HG02943 (cell line): ENCODE data around the gene BCAS3.

Experiments used
- ATAC-seq: cut with Tn5 transposase; IDR thresholded peaks from one replicate; pipeline ENCODE4 v1.9.1; 2021; ENCODE audit warnings: mild to moderate bottlenecking, low read depth, moderate library complexity; ENCODE audit not compliant: unreplicated experiment

Gene BCAS3

GRCh38 chr17:61322325-61323002 is 644.8 kb downstream of the BCAS3 start:
- no peak for ATAC-seq

DNA sequence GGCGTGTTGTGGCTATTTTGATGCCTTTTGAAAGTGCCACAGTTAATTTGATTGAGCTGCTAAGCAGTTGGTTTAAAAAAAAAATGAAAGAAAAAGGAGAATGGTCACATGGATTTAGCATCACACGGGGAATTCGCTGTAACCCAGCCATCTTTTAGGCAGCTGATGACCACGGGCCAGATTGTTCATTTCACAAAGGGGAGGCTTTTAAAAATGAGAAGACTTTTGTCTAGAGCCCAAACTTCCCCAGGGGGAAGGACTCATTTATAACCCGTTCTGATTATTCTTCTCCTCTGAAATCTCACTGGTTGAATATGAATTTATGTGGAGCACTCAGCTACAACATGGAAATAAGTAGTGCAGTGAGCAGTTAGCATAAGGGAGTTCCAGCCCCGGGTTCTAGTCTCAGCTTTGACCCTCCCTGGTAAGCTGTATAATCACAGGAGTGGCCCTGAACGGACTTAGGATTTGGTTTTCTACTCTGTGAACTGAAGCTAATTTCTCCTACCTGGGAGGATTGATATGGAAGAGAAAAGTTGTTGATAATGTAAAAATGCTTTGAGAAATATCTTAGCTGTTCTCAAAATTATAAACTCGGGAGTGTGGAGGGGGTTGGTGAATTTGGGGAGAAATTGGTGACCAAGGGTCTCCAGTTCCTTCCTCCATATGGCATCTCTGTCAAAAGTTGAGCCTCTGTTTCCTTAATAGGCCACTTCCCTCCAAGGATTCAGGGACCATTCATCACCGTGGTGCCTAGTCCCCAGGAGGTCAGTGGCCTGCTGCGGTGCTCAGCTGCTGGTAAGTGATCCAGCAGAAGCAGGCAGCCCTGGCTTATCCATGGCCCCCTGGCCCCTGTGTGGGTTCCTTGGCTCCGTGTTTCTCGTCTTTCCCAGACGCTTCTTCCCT is 645.6 kb downstream of the BCAS3 start:
- ATAC-seq: no peak

GRCh38 chr17:61323909-61324868 is 646.5 kb downstream of the BCAS3 start:
- ATAC-seq: no peak

- no peak for ATAC-seq
These were observed 647.3 kb downstream of the BCAS3 start for GRCh38 chr17:61324950-61325349.

DNA sequence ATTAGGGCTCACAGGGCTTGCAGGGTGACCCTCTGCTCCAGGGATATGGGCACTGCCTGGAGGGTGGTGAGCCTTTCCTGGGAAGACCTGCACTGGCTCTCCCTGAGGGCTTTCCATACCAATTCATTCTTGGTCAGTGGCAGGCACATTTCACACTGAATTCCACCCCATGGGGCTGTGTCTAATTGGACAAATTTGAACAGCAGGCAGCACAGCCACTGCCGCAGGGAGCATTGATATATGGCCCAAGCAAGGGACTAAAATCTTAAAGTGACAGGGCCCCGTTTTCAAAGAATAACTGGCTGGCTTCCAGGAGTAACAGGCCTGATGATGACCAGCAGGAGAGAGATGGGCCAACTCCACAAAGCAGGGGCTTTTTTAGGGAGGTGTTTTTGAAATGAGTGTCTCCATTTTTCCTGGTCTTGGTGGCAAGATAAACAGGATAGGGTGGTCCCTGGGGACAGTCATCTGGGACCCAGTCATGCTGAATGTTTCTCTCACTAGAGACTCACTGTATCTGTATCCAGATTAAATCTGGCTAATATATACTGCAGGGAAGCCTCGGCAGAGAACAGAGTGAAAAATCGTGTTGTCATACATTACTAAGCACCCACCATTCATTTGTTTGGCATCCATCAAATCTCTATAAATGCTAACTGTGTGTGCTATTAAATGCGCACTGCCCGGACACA is 647.9 kb downstream of the BCAS3 start:
- ATAC-seq: no peak

GRCh38 chr17:61326330-61326729 is 648.7 kb downstream of the BCAS3 start:
- no peak for ATAC-seq

GRCh38 chr17:61328351-61328750 is 650.7 kb downstream of the BCAS3 start:
- ATAC-seq: no peak

DNA sequence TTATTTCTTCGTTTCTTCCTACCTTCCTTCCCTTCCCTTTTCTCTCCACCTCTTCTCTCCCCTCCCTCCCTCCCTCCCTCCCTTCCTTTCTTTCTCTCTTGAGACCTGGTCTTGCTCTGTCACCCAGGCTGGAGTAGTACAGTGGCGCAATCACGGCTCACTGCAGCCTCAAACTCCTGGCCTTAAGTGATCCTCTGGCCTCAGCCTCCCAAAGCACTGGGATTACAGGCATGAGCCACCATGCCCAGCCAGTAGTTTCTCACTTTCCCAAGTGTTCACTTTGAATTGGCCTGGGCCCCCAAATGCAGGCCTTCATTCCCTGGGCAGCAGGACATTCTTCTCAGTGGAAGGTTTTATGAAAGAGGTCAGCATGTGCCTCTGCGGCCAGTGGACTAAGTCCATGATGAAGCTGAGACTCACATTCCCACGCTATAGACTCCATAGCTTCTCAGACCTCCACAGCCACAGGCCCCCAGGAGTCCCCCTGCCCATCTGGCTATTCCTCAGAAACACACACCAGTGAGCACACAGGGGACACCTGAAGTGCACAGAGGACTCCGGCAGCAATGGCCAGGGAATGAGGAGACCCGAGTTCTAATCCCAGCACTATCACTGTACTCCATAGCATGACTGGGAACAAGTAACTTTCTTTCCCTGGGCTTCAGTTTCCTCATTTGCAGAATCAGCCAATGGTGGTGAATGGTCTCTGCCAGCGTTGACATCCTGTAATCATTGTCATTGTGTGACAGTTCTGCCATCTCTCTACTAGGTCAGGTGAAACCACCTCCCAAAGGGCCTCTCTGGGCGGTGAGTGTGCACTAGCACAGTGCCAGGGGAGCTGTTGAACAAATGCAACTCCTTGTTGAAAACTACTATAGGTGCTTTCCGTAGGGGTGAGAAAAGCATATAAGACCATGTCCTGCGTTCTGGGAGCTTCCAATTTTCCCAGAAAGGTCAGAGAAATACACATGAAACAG is 652.8 kb downstream of the BCAS3 start:
- ATAC-seq: no peak

DNA sequence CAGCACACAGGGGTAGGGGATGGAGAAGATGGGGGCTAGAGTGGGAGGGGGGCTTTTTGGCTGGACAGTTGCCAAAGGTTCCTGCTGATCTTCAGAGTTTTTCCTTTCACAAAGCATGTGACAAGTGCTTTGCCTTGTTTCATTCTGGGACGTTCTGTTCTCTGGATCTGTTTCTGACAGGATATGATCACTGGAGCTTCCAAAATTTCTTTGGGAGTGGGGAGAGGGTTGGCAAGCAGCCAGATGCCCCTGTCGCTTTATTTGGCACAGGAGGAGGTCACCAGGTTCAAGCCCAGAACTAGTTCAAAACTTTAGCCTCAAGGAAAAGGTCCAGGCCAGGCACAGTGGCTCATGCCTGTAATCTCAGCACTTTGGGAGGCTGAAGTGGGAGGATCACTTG is 653.5 kb downstream of the BCAS3 start:
- no peak for ATAC-seq

DNA sequence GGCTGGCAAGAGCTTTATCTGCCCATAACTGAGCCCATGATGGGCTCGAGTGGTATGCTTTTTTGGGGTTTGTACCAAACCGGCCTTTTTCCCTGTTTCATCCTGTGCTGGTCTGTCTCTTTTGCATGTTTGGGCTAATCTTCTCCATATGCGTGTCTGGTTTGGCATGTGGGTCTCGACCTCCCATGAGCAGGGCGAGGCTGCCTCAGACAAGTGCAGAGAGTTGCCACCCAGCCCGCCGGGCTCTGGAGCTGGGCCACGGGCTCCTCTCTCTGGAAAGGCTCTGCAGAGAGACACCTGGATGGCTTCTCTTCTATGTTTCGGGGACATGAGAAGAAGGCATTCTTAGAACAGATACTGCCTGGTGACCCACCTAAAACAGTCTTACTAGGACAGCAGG is 654.2 kb downstream of the BCAS3 start:
- ATAC-seq: no peak

GRCh38 chr17:61333136-61333535 is 655.5 kb downstream of the BCAS3 start:
- no peak for ATAC-seq

DNA sequence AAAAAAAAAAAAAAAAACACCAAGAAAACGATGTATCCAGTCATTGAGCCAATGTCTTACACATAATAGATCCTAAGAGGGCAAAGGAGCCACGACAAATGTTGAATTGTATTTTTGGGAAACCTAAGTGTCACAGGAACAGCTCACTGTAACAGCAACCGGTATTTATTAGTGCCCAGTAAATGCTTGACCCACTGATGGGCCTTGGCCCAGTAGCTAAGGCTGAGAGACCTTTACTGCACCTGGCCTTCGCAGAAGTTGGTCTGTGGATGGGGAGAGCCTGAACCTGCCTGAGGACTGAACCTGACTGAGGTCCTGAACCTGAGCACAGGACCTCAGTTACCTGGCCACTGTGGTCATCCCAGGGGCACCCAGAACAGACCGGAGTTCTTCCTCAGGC is 657.0 kb downstream of the BCAS3 start:
- no peak for ATAC-seq

DNA sequence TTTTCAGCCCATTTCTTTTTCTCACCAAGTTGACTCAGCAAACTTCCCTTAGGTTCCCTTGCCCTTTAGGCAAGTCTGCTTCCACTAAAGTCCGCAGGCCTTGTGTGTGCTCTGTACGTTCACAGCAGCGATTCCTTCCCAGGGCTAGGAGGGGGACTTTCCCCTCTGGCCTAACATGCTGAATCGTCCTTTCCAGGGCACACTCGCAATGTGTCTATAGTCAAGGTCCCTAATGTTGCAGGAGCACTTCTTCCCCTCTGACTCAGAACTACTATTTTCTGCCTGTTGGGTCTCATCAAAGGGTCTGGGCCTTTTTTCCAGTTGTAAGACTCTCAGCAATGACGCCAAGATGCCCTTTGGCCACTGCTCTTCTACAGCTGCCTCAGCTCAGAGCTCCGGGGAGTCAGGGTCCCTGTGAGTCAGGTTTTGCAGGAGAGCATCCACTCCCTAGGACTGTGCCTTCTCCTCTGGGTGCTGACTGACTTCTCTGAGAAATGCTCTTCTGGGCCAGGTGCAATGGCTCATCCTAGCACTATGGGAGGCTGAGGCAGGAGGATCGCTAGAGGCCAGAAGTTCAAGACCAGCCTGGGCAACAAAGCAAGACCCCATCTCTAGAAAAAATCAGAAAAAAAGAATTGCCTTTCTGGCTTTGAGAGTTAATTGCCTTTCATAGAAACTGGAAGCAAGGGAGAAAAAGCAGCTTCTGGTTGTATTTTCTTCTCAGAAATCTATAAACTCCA is 657.6 kb downstream of the BCAS3 start:
- no peak for ATAC-seq

DNA sequence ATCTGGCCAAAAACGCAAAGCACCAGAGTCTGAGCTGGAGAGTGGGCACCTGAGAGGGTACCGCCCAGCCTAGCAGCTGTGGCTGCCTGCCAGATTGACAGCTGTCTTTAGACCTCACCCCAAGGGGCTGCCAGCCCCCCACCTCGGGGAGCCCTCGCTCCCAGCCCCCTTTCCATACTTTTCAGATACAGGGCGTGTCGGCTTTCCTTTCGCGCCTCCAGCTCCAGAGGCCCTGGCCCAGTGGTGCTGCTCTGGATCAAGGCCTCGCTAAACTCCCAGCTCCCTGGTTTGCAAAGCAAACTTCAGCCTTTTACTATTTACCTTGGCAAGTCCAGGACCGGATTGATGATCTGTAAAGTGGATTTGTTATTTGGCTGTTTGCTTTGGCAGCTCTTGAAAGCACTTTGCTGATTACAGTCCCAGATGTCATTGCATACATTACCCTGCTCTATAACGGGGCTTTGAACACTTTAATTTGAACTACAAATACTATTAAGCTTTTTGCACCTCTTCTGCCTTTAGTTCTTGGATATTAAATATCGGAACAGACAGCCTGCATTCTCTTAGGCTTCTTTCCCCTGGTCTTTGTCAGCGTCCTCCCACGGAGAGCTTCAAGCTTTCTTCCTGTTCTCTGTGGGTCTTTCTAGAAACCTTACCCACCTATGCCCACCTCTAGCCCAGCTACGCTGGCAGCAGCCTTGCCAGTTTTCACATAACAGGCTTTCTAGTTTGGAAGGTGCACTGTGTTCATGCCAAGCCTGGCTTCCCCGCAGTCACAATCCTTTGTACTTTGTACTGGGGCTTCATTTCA is 658.4 kb downstream of the BCAS3 start:
- ATAC-seq: no peak

GRCh38 chr17:61337290-61337689 is 659.6 kb downstream of the BCAS3 start:
- no peak for ATAC-seq

GRCh38 chr17:61338000-61338798 is 660.5 kb downstream of the BCAS3 start:
- no peak for ATAC-seq
